Mammary epithelial cell (primary cell): Measurements from ENCODE around the gene TIMM23B.
"Not testable (repeated sequence)": the region's sequence is repeated elsewhere in the genome, so short reads cannot be mapped to it uniquely, and the experiment has no call there.

Source experiments
- CTCF ChIP-seq, 2 donors: IDR thresholded peaks in 1 of 2; conservative IDR thresholded peaks in 1 of 2; 2 replicates each; pipeline ENCODE4 v1.5.1; 2011 to 2012; ENCODE audit warnings: inconsistent platforms in 2 of 2, low read length in 2 of 2, mild to moderate bottlenecking in 2 of 2, control low read depth in 1 of 2, low read depth in 1 of 2; ENCODE audit not compliant: insufficient read depth in 1 of 2; ENCODE audit errors: extremely low read depth in 1 of 2
- EZH2 ChIP-seq: IDR thresholded peaks from 2 replicates; pipeline ENCODE4 v1.6.1; 2012; ENCODE audit warnings: low read length, inconsistent platforms, borderline replicate concordance

- not testable (repeated sequence) for TF ChIP-seq CTCF (conservative IDR thresholded peaks at IDR 0.05 in 1 of 2, IDR thresholded peaks at IDR 0.05 in 1 of 2; ENCODE audit: extremely low read depth in 1 of 2, insufficient read depth in 1 of 2, low read depth in 1 of 2, low read length in 2 of 2); EZH2
Measured at GRCh38 chr10:49977756-49978155, 35.9 kb downstream of the TIMM23B start.
